ENCODE measurements around the gene MTA2.
"Not testable (repeated sequence)": the region's sequence is repeated elsewhere in the genome, so short reads cannot be mapped to it uniquely, and the experiment has no call there.

MTA2 gene

DNA sequence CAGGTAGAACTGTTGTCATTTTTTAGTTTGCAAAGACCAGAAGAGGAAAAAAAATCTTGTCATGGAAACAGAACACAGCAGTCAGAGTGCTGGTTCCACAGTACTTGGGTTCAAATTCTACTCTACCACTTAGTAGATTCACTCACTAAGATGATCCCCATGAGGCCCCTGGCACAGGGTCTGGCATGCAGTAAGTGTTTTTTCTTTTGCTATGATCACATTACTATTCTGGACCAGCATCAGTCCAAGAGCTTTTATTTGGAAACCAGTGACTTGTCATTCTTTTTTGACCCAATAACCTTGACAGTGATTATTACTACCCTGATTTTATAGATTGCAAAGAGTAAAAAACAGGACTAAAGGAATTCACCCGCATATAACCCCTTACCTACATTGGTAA, 32.1 kb downstream of the MTA2 start:
- H3K9me3 ChIP-seq (ENCODE audit: severe bottlenecking) = no peaks in the 10 kb centered on the region
- peaks cover 83% of the 10 kb centered on the region for H3K36me3 ChIP-seq
- H3K27ac ChIP-seq = no peak overlapping the region

DNA sequence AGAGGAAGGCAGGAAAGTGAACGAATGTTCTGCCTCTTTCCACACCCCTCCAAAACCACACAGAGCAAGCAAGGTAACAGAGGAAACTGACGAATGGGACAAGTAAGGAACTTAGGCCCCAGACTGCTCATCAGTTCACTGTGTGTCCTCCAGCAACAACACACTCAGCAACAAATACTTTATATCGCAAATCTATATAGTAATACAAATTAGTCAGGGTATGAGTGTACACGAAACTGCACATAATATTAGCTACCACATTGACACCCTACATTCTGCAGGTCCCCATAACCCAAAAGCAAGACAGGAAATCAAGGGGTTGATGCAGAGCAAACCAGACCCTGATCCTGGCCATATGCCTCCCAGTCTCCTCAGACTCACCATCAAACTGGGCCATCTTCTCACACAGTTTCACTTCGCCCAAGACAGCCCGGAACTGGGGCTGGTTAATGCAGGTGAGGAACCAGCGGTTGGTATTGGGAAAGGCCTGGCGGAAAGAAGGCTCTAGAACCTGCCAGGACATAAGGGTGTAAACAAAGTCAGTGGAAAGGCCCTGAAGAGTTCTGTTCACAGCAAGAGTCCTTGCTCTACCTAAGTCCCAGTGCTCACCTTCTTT, 34.5 kb downstream of the MTA2 start:
- Histone ChIP-seq H3K9me3 (ENCODE audit: severe bottlenecking) (no peaks in the 10 kb centered on the region), H3K27me3 (ENCODE audit: insufficient read depth, low read depth, severe bottlenecking) (no peaks in the 10 kb centered on the region), H3K27ac (no peak overlapping the region), H3K4me3 (ENCODE audit: low read depth, low read length) (no peak overlapping the region), H3K36me3 (peaks cover 93% of the 10 kb centered on the region)
- TF ChIP-seq, protein P1, sequence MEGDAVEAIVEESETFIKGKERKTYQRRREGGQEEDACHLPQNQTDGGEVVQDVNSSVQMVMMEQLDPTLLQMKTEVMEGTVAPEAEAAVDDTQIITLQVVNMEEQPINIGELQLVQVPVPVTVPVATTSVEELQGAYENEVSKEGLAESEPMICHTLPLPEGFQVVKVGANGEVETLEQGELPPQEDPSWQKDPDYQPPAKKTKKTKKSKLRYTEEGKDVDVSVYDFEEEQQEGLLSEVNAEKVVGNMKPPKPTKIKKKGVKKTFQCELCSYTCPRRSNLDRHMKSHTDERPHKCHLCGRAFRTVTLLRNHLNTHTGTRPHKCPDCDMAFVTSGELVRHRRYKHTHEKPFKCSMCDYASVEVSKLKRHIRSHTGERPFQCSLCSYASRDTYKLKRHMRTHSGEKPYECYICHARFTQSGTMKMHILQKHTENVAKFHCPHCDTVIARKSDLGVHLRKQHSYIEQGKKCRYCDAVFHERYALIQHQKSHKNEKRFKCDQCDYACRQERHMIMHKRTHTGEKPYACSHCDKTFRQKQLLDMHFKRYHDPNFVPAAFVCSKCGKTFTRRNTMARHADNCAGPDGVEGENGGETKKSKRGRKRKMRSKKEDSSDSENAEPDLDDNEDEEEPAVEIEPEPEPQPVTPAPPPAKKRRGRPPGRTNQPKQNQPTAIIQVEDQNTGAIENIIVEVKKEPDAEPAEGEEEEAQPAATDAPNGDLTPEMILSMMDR (IDR thresholded peaks at IDR 0.05; ENCODE audit: low read depth, low read length) = no peak
- no peak for DNase-seq

More for the DNA sequence above, 32.1 kb downstream of the MTA2 start:
- TF ChIP-seq, protein P1 (IDR thresholded peaks at IDR 0.05; ENCODE audit: low read depth, low read length) = no peak
- DNase-seq = no peak
- H3K4me3 ChIP-seq (ENCODE audit: low read depth, low read length) = no peak overlapping the region
- no peaks in the 10 kb centered on the region for H3K27me3 ChIP-seq (ENCODE audit: insufficient read depth, low read depth, severe bottlenecking)

DNA sequence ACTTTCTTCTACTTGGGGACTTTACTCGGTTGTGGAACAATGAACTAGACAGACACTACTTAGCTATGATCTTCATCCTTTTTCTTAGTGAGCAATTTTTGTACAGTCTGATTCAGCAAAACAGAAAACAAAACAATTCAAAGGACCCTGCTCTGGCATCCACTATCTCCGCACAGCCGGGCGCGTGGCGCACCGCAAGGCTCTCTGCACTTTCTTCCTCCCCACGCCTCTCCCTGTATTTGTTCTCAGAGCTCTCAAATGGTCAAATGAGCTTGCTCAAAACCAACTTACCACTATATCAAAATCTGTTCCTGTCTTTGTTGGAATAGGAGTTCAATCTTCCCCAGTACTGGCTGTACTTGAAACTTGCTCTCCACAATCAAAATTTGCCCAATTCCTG, 35.4 kb downstream of the MTA2 start:
- H3K36me3 ChIP-seq = peaks cover 86% of the 10 kb centered on the region
- no peaks in the 10 kb centered on the region for H3K9me3 ChIP-seq (ENCODE audit: severe bottlenecking)
- DNase-seq = no peak
- H3K27me3 ChIP-seq (ENCODE audit: insufficient read depth, low read depth, severe bottlenecking) = no peaks in the 10 kb centered on the region
- H3K27ac ChIP-seq = no peak overlapping the region
- TF ChIP-seq, protein P1 (IDR thresholded peaks at IDR 0.05; ENCODE audit: low read depth, low read length) = no peak
- H3K4me3 ChIP-seq (ENCODE audit: low read depth, low read length) = no peak overlapping the region

DNA sequence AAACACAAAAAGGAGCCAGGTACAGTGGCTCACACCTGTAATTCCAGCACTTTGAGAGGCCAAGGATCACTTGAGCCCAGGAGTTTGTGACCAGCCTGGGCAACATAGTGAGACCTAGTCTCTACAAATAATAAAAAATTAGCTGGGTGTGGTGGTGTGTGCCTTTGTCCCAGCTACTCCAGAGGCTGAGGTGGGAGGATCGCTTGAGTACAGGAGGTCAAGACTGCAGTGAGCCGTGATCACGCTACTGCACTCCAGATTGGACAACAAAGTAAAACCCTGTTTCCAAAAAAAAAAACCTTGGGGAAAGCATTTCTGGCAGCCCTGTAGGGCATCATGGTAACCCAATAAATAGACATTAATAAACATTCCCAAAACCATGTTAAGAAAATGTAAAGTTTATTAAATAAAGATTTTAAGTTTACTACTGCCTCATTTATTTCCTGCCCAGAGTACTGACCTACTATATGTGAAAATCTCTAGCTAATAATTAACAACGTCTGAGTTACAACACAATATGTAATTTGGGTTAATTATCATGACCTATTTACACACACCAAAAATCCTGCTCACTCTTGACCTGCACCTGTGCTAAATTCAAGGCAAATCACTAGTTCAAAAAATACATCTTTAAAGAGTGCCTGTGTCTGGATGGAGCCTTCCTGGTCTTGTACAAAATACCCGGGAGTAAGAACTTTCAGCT, 36.4 kb downstream of the MTA2 start:
- no peaks in the 10 kb centered on the region for H3K9me3 ChIP-seq (ENCODE audit: severe bottlenecking)
- no peak overlapping the region for H3K4me3 ChIP-seq (ENCODE audit: low read depth, low read length)
- H3K36me3 ChIP-seq = peaks cover 86% of the 10 kb centered on the region
- no peak for DNase-seq
- TF ChIP-seq, protein P1 (IDR thresholded peaks at IDR 0.05; ENCODE audit: low read depth, low read length) = no peak
- H3K27ac ChIP-seq = no peak overlapping the region
- no peaks in the 10 kb centered on the region for H3K27me3 ChIP-seq (ENCODE audit: insufficient read depth, low read depth, severe bottlenecking)

DNA sequence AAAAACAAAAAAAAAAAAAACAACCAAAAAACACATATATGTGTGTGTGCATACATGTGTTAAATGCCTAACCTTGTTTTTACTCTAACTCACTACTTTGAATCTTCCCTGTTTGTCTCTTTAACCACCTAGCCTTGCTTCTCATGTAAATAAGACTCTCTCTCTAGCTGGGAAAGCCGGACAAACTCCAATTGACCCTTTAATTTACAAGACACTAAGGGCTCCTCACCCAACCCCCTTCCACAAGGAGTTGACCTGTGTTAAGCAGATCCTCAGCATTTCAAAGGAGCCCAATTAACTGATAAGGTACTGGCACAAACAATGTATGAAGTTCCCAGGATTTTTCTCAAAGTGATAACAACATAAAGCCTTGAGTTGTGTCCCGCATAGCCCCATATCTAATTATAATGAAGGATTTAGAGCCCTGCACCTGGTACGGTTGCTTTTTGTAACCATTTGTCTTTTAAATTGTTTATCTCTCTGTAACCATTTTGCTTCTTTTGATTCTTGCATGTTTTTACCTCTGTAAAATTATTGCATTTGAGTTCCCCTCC, 39.9 kb downstream of the MTA2 start:
- H3K9me3 ChIP-seq (ENCODE audit: severe bottlenecking); DNase-seq; H3K27ac ChIP-seq; H3K4me3 ChIP-seq (ENCODE audit: low read depth, low read length); H3K27me3 ChIP-seq (ENCODE audit: insufficient read depth, low read depth, severe bottlenecking): not testable (repeated sequence)
- H3K36me3 ChIP-seq = peaks cover 89% of the 10 kb centered on the region

DNA sequence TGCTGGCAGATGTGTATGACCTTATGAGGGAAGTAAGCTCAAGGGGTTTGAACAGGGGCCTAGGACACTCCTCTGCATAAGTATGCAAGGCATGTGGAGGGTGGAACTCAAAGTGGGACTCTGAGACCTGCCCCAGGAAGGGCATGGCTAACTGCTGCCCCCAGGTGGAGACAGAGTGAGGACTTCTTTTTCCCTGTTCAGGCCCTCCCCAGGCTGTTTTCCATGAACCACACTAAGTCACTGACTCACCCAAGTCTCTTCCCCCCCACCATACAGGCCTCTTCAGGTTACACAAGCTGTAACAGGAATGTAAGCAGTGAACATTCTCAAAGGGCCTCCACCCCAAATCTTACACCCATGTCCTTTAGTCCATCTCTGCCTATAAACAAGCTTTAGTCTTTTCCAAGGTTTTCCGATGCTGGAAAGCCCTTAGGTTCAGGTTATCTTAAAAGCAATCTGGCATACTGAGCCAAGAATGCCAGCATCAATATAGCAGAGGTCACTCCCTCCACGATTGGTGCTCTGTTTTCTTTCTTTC, 41.0 kb downstream of the MTA2 start:
- TF ChIP-seq, protein P1 (IDR thresholded peaks at IDR 0.05; ENCODE audit: low read depth, low read length) = peak; percentile 84
- no peaks in the 10 kb centered on the region for H3K27me3 ChIP-seq (ENCODE audit: insufficient read depth, low read depth, severe bottlenecking)
- no peak overlapping the region for H3K4me3 ChIP-seq (ENCODE audit: low read depth, low read length)
- H3K9me3 ChIP-seq (ENCODE audit: severe bottlenecking) = no peaks in the 10 kb centered on the region
- H3K27ac ChIP-seq = no peak overlapping the region
- H3K36me3 ChIP-seq = peaks cover 86% of the 10 kb centered on the region
- peak; percentile 76 for DNase-seq

DNA sequence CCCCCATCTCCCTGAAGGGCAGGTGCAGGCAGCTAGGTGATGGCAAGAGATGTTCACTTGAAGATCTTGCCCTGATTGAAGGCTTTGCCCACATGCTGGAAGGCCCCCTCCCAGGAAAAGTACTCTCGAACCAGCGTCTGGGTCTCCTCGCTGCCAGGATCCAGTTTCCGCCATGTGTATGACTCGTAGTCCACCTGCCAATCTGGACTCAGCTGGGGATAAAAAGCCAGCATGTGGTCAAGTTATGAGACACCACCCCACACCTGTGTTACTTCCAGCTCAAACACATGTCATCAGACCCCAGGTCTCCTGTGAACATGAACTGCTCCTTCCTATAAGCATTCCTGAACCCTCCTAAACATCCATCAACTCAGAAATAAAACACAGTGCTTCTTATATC, 42.0 kb downstream of the MTA2 start:
- H3K27me3 ChIP-seq (ENCODE audit: insufficient read depth, low read depth, severe bottlenecking); DNase-seq: not testable (repeated sequence)

More for the DNA sequence above, 42.0 kb downstream of the MTA2 start:
- not testable (repeated sequence) for H3K27ac ChIP-seq; H3K9me3 ChIP-seq (ENCODE audit: severe bottlenecking); H3K4me3 ChIP-seq (ENCODE audit: low read depth, low read length)
- peaks cover 76% of the 10 kb centered on the region for H3K36me3 ChIP-seq

Data from WERI-Rb-1 (cell line).